D721Med (cell line): ENCODE data around the gene SLC35E4.

Source experiments
- DNase-seq: peaks from one replicate; pipeline ENCODE4 v3.0.0; 2011; ENCODE audit warnings: low spot score; ENCODE audit not compliant: insufficient read length
- FAIRE-seq: peaks from 2 replicates; lab custom pipeline; 2011; peaks lifted over from hg19 to GRCh38; lab: Jason Lieb, UNC
- CTCF ChIP-seq: IDR thresholded peaks from 2 replicates; pipeline ENCODE4 v1.5.1; 2012; ENCODE audit warnings: mild to moderate bottlenecking, control low read depth; ENCODE audit not compliant: insufficient read depth; ENCODE audit errors: missing control alignments

The SLC35E4 gene

GRCh38 chr22:30606455-30607299 lies 28.9 kb upstream of the SLC35E4 start, which contains the start of gene TCN2:
TCN2 (plus strand) TSS chr22:30607174; CDS start chr22:30607332, 158 bp downstream.
- DNase-seq (peak; percentile 25), FAIRE-seq (no peak)
- no peak for TF ChIP-seq CTCF

- DNase-seq (no peak), FAIRE-seq (no peak)
- TF ChIP-seq CTCF = no peak
These were observed 28.2 kb upstream of the SLC35E4 start for GRCh38 chr22:30607300-30607930.

- TF ChIP-seq CTCF = no peak
- no peak for DNase-seq
- no peak for FAIRE-seq
These were observed 27.6 kb upstream of the SLC35E4 start for GRCh38 chr22:30607939-30608338.

GRCh38 chr22:30609260-30610185 lies 26.1 kb upstream of the SLC35E4 start:
- DNase-seq = no peak
- FAIRE-seq = no peak
- TF ChIP-seq CTCF = no peak

- FAIRE-seq (no peak), DNase-seq (no peak)
- no peak for TF ChIP-seq CTCF
These were observed 25.3 kb upstream of the SLC35E4 start for GRCh38 chr22:30610299-30610698.

- FAIRE-seq (no peak), DNase-seq (no peak)
- TF ChIP-seq CTCF = no peak
These were observed 24.4 kb upstream of the SLC35E4 start for GRCh38 chr22:30611197-30611596.
